SK-N-SH treated with all-trans-retinoic acid at 6 μM for 48 hours (cell line): ENCODE data around the gene SLC25A47.

Experiments used
- ATAC-seq: fragments of 200-7000 bp; cut with Tn5 transposase; 3 replicates; pipeline ENCODE4 v1.9.1; 2020; ENCODE audit warnings: mild to moderate bottlenecking, moderate library complexity
- ARNTL ChIP-seq: fragments of 450-650 bp; formaldehyde crosslinking; IDR thresholded peaks from 2 replicates; pipeline ENCODE4 v1.5.0; 2020; ENCODE audit warnings: low read depth, mild to moderate bottlenecking, moderate library complexity, borderline replicate concordance
- BACH2 ChIP-seq: fragments of 250-450 bp; sonication (Bioruptor Pico); IDR thresholded peaks from 2 replicates; pipeline ENCODE4 v1.9.0; 2021; ENCODE audit warnings: mild to moderate bottlenecking, borderline replicate concordance
- CSDC2 ChIP-seq: fragments of 250-450 bp; sonication (Bioruptor Pico); IDR thresholded peaks from 2 replicates; pipeline ENCODE4 v1.5.0; 2020; ENCODE audit warnings: mild to moderate bottlenecking, moderate library complexity
- ESRRG ChIP-seq: fragments of 250-450 bp; sonication (Bioruptor Pico); IDR thresholded peaks from 2 replicates; pipeline ENCODE4 v1.6.1; 2021; ENCODE audit warnings: mild to moderate bottlenecking
- GLIS3 ChIP-seq: fragments of 250-450 bp; sonication (Bioruptor Pico); IDR thresholded peaks from 2 replicates; pipeline ENCODE4 v1.5.0; 2020; ENCODE audit warnings: mild to moderate bottlenecking, moderate library complexity
- ISL1 ChIP-seq: fragments of 250-450 bp; sonication (Bioruptor Pico); IDR thresholded peaks from 2 replicates; pipeline ENCODE4 v2.1.2; 2022; ENCODE audit warnings: mild to moderate bottlenecking, moderate library complexity
- OSR1 ChIP-seq: fragments of 250-450 bp; sonication (Bioruptor Pico); IDR thresholded peaks from 2 replicates; pipeline ENCODE4 v1.8.0; 2022; ENCODE audit warnings: moderate library complexity, mild to moderate bottlenecking, inconsistent platforms
- POU6F1 ChIP-seq: fragments of 250-450 bp; sonication (Bioruptor Pico); IDR thresholded peaks from 2 replicates; pipeline ENCODE4 v1.8.0; 2021; ENCODE audit warnings: low read depth, mild to moderate bottlenecking, moderate library complexity, borderline replicate concordance
- RARB ChIP-seq: fragments of 250-450 bp; sonication (Bioruptor Pico); IDR thresholded peaks from 2 replicates; pipeline ENCODE4 v1.8.0; 2021; ENCODE audit warnings: mild to moderate bottlenecking, moderate library complexity
- SNAI2 ChIP-seq: fragments of 250-450 bp; sonication (Bioruptor Pico); IDR thresholded peaks from 2 replicates; pipeline ENCODE4 v1.5.0; 2020; ENCODE audit warnings: mild to moderate bottlenecking, moderate library complexity
- TCF4 ChIP-seq: fragments of 250-450 bp; sonication (Bioruptor Pico); IDR thresholded peaks from 2 replicates; pipeline ENCODE4 v1.8.0; 2021; ENCODE audit warnings: mild to moderate bottlenecking, moderate library complexity, borderline replicate concordance
- TOX ChIP-seq: fragments of 250-450 bp; sonication (Bioruptor Pico); IDR thresholded peaks from 2 replicates; pipeline ENCODE4 v1.8.0; 2021; ENCODE audit warnings: mild to moderate bottlenecking, moderate library complexity, borderline replicate concordance
- ZC3H10 ChIP-seq: fragments of 250-450 bp; sonication (Bioruptor Pico); IDR thresholded peaks from 2 replicates; pipeline ENCODE4 v1.5.1; 2021; ENCODE audit warnings: mild to moderate bottlenecking, moderate library complexity
- ZFP3 ChIP-seq: fragments of 250-450 bp; sonication (Bioruptor Pico); IDR thresholded peaks from 2 replicates; pipeline ENCODE4 v1.5.0; 2020; ENCODE audit warnings: mild to moderate bottlenecking, moderate library complexity
- ZFP30 ChIP-seq: fragments of 450-650 bp; formaldehyde crosslinking; IDR thresholded peaks from 2 replicates; pipeline ENCODE4 v1.5.0; 2022; ENCODE audit warnings: mild to moderate bottlenecking, moderate library complexity
- ZNF70 ChIP-seq: fragments of 450-650 bp; formaldehyde crosslinking; IDR thresholded peaks from 2 replicates; pipeline ENCODE4 v1.5.0; 2020; ENCODE audit warnings: mild to moderate bottlenecking, moderate library complexity
- ZNF8 ChIP-seq: fragments of 450-650 bp; formaldehyde crosslinking; IDR thresholded peaks from 2 replicates; pipeline ENCODE4 v1.5.0; 2020; ENCODE audit warnings: mild to moderate bottlenecking, moderate library complexity
- TF ChIP-seq, protein P1 (sequence below): fragments of 250-450 bp; sonication (Bioruptor Pico); IDR thresholded peaks from 2 replicates; pipeline ENCODE4 v1.8.0; 2020; ENCODE audit warnings: mild to moderate bottlenecking, moderate library complexity, borderline replicate concordance
- TF ChIP-seq, protein P2 (sequence below): fragments of 250-450 bp; sonication (Bioruptor Pico); IDR thresholded peaks from 2 replicates; pipeline ENCODE4 v1.5.0; 2020; ENCODE audit warnings: mild to moderate bottlenecking, moderate library complexity
- TF ChIP-seq, protein P3 (sequence below): fragments of 250-450 bp; sonication (Bioruptor Pico); IDR thresholded peaks from 2 replicates; pipeline ENCODE4 v1.5.1; 2021; ENCODE audit warnings: mild to moderate bottlenecking, moderate library complexity
- TF ChIP-seq, protein P4 (sequence below): fragments of 250-450 bp; sonication (Bioruptor Pico); IDR thresholded peaks from 2 replicates; pipeline ENCODE4 v1.5.1; 2020; ENCODE audit warnings: low read depth, mild to moderate bottlenecking, moderate library complexity

The SLC25A47 gene

GRCh38 chr14:100325231-100325632 lies 2.1 kb downstream of the SLC25A47 start (continued):
- TF ChIP-seq, protein P1, sequence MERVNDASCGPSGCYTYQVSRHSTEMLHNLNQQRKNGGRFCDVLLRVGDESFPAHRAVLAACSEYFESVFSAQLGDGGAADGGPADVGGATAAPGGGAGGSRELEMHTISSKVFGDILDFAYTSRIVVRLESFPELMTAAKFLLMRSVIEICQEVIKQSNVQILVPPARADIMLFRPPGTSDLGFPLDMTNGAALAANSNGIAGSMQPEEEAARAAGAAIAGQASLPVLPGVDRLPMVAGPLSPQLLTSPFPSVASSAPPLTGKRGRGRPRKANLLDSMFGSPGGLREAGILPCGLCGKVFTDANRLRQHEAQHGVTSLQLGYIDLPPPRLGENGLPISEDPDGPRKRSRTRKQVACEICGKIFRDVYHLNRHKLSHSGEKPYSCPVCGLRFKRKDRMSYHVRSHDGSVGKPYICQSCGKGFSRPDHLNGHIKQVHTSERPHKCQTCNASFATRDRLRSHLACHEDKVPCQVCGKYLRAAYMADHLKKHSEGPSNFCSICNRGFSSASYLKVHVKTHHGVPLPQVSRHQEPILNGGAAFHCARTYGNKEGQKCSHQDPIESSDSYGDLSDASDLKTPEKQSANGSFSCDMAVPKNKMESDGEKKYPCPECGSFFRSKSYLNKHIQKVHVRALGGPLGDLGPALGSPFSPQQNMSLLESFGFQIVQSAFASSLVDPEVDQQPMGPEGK (CRISPR knock-in tag): no peak
- TF ChIP-seq ZC3H10 (no peak), ARNTL (CRISPR knock-in tag) (no peak), TOX (no peak)

GRCh38 chr14:100325958-100326357 lies 2.8 kb downstream of the SLC25A47 start:
- no peak for TF ChIP-seq ZFP3 (CRISPR knock-in tag)
- no peak for TF ChIP-seq BACH2 (CRISPR knock-in tag)
- no peak for TF ChIP-seq ZFP30 (CRISPR knock-in tag)
- TF ChIP-seq TOX: no peak
- TF ChIP-seq OSR1: no peak
- TF ChIP-seq ARNTL (CRISPR knock-in tag): no peak
- TF ChIP-seq ZNF70 (CRISPR knock-in tag): no peak
- no peak for TF ChIP-seq CSDC2 (CRISPR knock-in tag)
- TF ChIP-seq, protein P1 (CRISPR knock-in tag): no peak
- no peak for TF ChIP-seq POU6F1
- TF ChIP-seq ZC3H10: no peak
- TF ChIP-seq ESRRG (CRISPR knock-in tag): no peak
- TF ChIP-seq SNAI2 (CRISPR knock-in tag): no peak
- TF ChIP-seq, protein P2, sequence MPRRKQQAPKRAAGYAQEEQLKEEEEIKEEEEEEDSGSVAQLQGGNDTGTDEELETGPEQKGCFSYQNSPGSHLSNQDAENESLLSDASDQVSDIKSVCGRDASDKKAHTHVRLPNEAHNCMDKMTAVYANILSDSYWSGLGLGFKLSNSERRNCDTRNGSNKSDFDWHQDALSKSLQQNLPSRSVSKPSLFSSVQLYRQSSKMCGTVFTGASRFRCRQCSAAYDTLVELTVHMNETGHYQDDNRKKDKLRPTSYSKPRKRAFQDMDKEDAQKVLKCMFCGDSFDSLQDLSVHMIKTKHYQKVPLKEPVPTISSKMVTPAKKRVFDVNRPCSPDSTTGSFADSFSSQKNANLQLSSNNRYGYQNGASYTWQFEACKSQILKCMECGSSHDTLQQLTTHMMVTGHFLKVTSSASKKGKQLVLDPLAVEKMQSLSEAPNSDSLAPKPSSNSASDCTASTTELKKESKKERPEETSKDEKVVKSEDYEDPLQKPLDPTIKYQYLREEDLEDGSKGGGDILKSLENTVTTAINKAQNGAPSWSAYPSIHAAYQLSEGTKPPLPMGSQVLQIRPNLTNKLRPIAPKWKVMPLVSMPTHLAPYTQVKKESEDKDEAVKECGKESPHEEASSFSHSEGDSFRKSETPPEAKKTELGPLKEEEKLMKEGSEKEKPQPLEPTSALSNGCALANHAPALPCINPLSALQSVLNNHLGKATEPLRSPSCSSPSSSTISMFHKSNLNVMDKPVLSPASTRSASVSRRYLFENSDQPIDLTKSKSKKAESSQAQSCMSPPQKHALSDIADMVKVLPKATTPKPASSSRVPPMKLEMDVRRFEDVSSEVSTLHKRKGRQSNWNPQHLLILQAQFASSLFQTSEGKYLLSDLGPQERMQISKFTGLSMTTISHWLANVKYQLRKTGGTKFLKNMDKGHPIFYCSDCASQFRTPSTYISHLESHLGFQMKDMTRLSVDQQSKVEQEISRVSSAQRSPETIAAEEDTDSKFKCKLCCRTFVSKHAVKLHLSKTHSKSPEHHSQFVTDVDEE: no peak
- ATAC-seq: no peak

DNA sequence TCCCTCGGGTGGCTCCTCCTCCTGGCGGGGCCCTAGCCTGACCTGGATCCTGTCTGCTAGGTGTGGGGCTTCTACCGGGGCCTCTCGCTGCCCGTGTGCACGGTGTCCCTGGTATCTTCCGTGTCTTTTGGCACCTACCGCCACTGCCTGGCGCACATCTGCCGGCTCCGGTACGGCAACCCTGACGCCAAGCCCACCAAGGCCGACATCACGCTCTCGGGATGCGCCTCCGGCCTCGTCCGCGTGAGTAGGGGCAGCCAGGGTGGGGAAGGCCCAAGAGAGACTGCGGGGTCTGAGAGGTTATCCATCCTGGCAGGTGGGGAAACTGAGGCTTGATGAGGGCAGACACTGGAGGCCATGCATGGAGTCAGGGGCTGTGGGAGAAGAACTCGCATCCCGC lies 4.0 kb downstream of the SLC25A47 start:
- ATAC-seq: no peak
- no peak for TF ChIP-seq ZNF70 (CRISPR knock-in tag)
- TF ChIP-seq BACH2 (CRISPR knock-in tag): no peak
- TF ChIP-seq ZNF8: no peak
- TF ChIP-seq SNAI2 (CRISPR knock-in tag): no peak
- TF ChIP-seq OSR1: no peak
- TF ChIP-seq TCF4: no peak
- TF ChIP-seq, protein P3, sequence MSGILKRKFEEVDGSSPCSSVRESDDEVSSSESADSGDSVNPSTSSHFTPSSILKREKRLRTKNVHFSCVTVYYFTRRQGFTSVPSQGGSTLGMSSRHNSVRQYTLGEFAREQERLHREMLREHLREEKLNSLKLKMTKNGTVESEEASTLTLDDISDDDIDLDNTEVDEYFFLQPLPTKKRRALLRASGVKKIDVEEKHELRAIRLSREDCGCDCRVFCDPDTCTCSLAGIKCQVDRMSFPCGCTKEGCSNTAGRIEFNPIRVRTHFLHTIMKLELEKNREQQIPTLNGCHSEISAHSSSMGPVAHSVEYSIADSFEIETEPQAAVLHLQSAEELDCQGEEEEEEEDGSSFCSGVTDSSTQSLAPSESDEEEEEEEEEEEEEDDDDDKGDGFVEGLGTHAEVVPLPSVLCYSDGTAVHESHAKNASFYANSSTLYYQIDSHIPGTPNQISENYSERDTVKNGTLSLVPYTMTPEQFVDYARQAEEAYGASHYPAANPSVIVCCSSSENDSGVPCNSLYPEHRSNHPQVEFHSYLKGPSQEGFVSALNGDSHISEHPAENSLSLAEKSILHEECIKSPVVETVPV: no peak
- TF ChIP-seq ZC3H10: no peak
- no peak for TF ChIP-seq ZFP30 (CRISPR knock-in tag)
- TF ChIP-seq, protein P4, sequence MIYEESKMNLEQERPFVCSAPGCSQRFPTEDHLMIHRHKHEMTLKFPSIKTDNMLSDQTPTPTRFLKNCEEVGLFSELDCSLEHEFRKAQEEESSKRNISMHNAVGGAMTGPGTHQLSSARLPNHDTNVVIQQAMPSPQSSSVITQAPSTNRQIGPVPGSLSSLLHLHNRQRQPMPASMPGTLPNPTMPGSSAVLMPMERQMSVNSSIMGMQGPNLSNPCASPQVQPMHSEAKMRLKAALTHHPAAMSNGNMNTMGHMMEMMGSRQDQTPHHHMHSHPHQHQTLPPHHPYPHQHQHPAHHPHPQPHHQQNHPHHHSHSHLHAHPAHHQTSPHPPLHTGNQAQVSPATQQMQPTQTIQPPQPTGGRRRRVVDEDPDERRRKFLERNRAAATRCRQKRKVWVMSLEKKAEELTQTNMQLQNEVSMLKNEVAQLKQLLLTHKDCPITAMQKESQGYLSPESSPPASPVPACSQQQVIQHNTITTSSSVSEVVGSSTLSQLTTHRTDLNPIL: no peak
- no peak for TF ChIP-seq GLIS3
- TF ChIP-seq ZFP3 (CRISPR knock-in tag): no peak
- TF ChIP-seq, protein P1 (CRISPR knock-in tag): no peak
- no peak for TF ChIP-seq ISL1 (CRISPR knock-in tag)
- no peak for TF ChIP-seq CSDC2 (CRISPR knock-in tag)
- TF ChIP-seq RARB (CRISPR knock-in tag): no peak
- TF ChIP-seq ESRRG (CRISPR knock-in tag): no peak
- TF ChIP-seq POU6F1: no peak
- no peak for TF ChIP-seq TOX
